ENCODE data around the gene TAOK1. TPM values are rescaled to one million over a fixed set of nuclear protein-coding genes. Genes with fewer than 3 reads are reported as not detected.
A peak's percentile ranks its signal among the peaks of the same experiment; 100 is the strongest.

TAOK1 gene
- total and polyA plus RNA-seq, 2 of the 13 experiments (the other 11 are each of a cell fraction or from before 2014, with no cell fraction given) = 14.1 to 23.0 TPM

DNA sequence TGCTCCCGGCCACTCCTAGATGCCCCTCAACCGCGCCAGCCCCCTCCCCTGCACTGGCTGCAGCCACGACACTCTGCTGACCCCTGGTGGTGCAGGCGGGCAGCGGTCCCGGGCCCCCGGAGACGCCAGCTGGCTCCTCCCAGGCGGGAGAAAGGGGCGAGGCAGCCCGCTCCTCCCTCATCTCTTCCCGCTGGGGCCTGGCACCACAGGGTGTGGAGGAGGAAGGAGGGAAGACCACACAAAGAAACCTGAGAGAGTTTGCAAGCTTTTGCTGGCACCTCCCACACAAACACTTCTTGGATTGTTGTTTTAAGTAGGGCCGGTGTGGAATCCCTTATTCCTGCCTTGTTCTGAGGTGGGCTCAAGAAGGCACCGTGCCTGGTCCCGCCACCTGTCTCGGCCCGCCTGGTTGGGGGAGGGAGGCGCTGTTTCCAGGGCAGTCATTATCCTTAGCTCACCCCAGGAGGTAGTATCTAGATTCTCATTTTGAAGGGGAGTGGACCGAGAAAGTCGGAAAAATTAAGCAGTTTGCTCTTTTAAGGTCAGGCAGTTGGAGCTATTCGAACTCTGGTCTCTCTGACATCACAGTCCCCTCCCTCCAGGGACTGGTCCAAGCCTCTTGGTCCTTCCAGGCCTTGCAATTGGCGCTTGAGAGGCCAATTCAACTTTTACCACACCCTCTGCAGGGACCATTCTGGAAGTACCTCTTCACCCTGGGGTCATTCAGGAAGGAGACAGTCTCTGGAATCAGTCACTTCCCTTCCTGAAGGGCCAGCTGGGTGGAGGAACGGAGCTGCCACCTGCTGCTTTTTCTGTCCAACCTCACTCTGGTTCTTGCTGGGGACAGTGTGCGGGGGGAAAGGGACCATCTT lies 201.8 kb downstream of the TAOK1 start (continued):
- TF ChIP-seq, protein P1, sequence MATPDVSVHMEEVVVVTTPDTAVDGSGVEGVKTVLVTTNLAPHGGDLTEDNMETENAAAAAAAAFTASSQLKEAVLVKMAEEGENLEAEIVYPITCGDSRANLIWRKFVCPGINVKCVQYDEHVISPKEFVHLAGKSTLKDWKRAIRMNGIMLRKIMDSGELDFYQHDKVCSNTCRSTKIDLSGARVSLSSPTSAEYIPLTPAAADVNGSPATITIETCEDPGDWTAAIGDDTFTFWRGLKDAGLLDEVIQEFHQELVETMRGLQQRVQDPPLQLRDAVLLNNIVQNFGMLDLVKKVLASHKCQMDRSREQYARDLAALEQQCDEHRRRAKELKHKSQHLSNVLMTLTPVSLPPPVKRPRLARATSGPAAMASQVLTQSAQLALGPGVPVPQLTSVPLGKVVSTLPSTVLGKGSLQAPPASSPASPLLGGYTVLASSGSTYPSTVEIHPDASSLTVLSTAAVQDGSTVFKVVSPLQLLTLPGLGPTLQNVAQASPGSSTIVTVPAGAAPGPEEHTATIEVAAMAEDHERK (CRISPR knock-in tag; IDR thresholded peaks at IDR 0.05; ENCODE audit: low read depth) = no peak
- TF ChIP-seq NCOA5 (CRISPR knock-in tag; IDR thresholded peaks at IDR 0.05) = no peak
- no peak for TF ChIP-seq TBX2 (CRISPR knock-in tag; IDR thresholded peaks at IDR 0.05; ENCODE audit: borderline replicate concordance)
- no peak for TF ChIP-seq ZFP62 (CRISPR knock-in tag; IDR thresholded peaks at IDR 0.05)
- TF ChIP-seq SRY (CRISPR knock-in tag; IDR thresholded peaks at IDR 0.05) = no peak
- no peak for TF ChIP-seq ZNF326 (CRISPR knock-in tag; IDR thresholded peaks at IDR 0.05; ENCODE audit: borderline replicate concordance)
- TF ChIP-seq PTBP1 (IDR thresholded peaks at IDR 0.05; ENCODE audit: low read depth, low read length, poor library complexity, severe bottlenecking) = no peak
- TF ChIP-seq, protein P2, sequence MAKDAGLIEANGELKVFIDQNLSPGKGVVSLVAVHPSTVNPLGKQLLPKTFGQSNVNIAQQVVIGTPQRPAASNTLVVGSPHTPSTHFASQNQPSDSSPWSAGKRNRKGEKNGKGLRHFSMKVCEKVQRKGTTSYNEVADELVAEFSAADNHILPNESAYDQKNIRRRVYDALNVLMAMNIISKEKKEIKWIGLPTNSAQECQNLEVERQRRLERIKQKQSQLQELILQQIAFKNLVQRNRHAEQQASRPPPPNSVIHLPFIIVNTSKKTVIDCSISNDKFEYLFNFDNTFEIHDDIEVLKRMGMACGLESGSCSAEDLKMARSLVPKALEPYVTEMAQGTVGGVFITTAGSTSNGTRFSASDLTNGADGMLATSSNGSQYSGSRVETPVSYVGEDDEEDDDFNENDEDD (CRISPR knock-in tag; IDR thresholded peaks at IDR 0.05; ENCODE audit: borderline replicate concordance) = no peak
- TF ChIP-seq, protein P3, sequence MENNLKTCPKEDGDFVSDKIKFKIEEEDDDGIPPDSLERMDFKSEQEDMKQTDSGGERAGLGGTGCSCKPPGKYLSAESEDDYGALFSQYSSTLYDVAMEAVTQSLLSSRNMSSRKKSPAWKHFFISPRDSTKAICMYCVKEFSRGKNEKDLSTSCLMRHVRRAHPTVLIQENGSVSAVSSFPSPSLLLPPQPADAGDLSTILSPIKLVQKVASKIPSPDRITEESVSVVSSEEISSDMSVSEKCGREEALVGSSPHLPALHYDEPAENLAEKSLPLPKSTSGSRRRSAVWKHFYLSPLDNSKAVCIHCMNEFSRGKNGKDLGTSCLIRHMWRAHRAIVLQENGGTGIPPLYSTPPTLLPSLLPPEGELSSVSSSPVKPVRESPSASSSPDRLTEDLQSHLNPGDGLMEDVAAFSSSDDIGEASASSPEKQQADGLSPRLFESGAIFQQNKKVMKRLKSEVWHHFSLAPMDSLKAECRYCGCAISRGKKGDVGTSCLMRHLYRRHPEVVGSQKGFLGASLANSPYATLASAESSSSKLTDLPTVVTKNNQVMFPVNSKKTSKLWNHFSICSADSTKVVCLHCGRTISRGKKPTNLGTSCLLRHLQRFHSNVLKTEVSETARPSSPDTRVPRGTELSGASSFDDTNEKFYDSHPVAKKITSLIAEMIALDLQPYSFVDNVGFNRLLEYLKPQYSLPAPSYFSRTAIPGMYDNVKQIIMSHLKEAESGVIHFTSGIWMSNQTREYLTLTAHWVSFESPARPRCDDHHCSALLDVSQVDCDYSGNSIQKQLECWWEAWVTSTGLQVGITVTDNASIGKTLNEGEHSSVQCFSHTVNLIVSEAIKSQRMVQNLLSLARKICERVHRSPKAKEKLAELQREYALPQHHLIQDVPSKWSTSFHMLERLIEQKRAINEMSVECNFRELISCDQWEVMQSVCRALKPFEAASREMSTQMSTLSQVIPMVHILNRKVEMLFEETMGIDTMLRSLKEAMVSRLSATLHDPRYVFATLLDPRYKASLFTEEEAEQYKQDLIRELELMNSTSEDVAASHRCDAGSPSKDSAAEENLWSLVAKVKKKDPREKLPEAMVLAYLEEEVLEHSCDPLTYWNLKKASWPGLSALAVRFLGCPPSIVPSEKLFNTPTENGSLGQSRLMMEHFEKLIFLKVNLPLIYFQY (CRISPR knock-in tag; IDR thresholded peaks at IDR 0.05; ENCODE audit: borderline replicate concordance) = no peak
- no peak for TF ChIP-seq ZNF296 (CRISPR knock-in tag; conservative IDR thresholded peaks at IDR 0.05)
- no peak for TF ChIP-seq HMG20B (CRISPR knock-in tag; conservative IDR thresholded peaks at IDR 0.05)
- TF ChIP-seq, protein P4, sequence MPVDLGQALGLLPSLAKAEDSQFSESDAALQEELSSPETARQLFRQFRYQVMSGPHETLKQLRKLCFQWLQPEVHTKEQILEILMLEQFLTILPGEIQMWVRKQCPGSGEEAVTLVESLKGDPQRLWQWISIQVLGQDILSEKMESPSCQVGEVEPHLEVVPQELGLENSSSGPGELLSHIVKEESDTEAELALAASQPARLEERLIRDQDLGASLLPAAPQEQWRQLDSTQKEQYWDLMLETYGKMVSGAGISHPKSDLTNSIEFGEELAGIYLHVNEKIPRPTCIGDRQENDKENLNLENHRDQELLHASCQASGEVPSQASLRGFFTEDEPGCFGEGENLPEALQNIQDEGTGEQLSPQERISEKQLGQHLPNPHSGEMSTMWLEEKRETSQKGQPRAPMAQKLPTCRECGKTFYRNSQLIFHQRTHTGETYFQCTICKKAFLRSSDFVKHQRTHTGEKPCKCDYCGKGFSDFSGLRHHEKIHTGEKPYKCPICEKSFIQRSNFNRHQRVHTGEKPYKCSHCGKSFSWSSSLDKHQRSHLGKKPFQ (CRISPR knock-in tag; IDR thresholded peaks at IDR 0.05; ENCODE audit: insufficient replicate concordance) = no peak
- TF ChIP-seq PHF5A (CRISPR knock-in tag; IDR thresholded peaks at IDR 0.05; ENCODE audit: low read depth, unreplicated experiment) = no peak
- no peak for TF ChIP-seq CBX1 (IDR thresholded peaks at IDR 0.05; ENCODE audit: low read depth)
- peak; percentile 98 for TF ChIP-seq MAZ (IDR thresholded peaks at IDR 0.05; ENCODE audit: borderline replicate concordance, low read depth, low read length)
- TF ChIP-seq MAZ (CRISPR knock-in tag; IDR thresholded peaks at IDR 0.05; ENCODE audit: low read depth) = peak; percentile 86
- TF ChIP-seq ZNF530 (CRISPR knock-in tag; IDR thresholded peaks at IDR 0.05; ENCODE audit: low read depth) = no peak
- no peak for TF ChIP-seq RNF2 (conservative IDR thresholded peaks at IDR 0.05; ENCODE audit: low read depth)
- TF ChIP-seq RXRA (CRISPR knock-in tag; IDR thresholded peaks at IDR 0.05) = peak; percentile 51
- TF ChIP-seq NCOR1 (IDR thresholded peaks at IDR 0.05; ENCODE audit: borderline replicate concordance, low read length) = no peak
- peak; percentile 84 for TF ChIP-seq SAP130 (CRISPR knock-in tag; IDR thresholded peaks at IDR 0.05; ENCODE audit: low read depth)

Data from HepG2 (cell line).